Vagina (tissue), 2 donors: ENCODE results near the gene LPP.

Source experiments
- CTCF ChIP-seq, 3 experiments: fragments of 450-650 bp in 2 of 3; fragments of 200-600 bp in 1 of 3; sonication (generic) in 1 of 3; IDR thresholded peaks; one replicate each; pipeline ENCODE4 v1.5.1; 2017 to 2019; ENCODE audit warnings: antibody characterized with exemption in 3 of 3, mild to moderate bottlenecking in 2 of 3, moderate library complexity in 2 of 3
- POLR2A ChIP-seq, 2 donors: fragments of 450-650 bp; IDR thresholded peaks; one replicate each; pipeline ENCODE4 v1.6.1; 2017; ENCODE audit warnings: antibody characterized with exemption in 2 of 2, mild to moderate bottlenecking in 2 of 2, moderate library complexity in 2 of 2

- no peak for TF ChIP-seq CTCF (IDR thresholded peaks at IDR 0.05)
- TF ChIP-seq POLR2A (IDR thresholded peaks at IDR 0.05), result no peak
These were observed 75.8 kb downstream of the LPP start for GRCh38 chr3:188229726-188230125.
